HepG2 (cell line): Measurements from ENCODE around the gene PIP4K2C. TPM values are rescaled to one million over a fixed set of nuclear protein-coding genes. Genes with fewer than 3 reads are reported as not detected.

Experiments used
- ATAC-seq: fragments of 200-7000 bp; cut with Tn5 transposase; 3 replicates; pipeline ENCODE4 v1.9.1; 2020; ENCODE audit warnings: mild to moderate bottlenecking, moderate library complexity
- BruUV-seq: library from RNA; stranded (reverse); fragments of 400-500 nt; replicated peaks from 2 replicates; lab custom pipeline; 2021; lab: Mats Ljungman, UMichigan
- CTCF ChIA-PET: fragments of 300-600 bp; formaldehyde crosslinking; extraction: SDS; loops from one replicate; lab custom pipeline; 2021; ENCODE audit warnings: low total read pairs, inconsistent platforms, low intra/inter-chr PET ratio; lab: Yijun Ruan, JAX
- POLR2A ChIA-PET: fragments of 350-600 bp; sonication (Branson Sonifier 250); formaldehyde crosslinking; loops from one replicate; lab custom pipeline; 2020; ENCODE audit warnings: antibody characterized with exemption, inconsistent platforms; lab: Yijun Ruan, JAX
- DNase-seq: peaks from one replicate; pipeline ENCODE4 v3.0.0-alpha.2; 2015; ENCODE audit warnings: low spot score
- FAIRE-seq: peaks from 3 replicates; lab custom pipeline; 2011; peaks lifted over from hg19 to GRCh38; lab: Jason Lieb, UNC
- H2AFZ ChIP-seq: one replicate; pipeline ENCODE4 v1.6.1; 2011; ENCODE audit warnings: low read length, inconsistent platforms
- H3K27ac ChIP-seq: fragments of 300-600 bp; 3 replicates; pipeline ENCODE4 v1.8.0; 2011; ENCODE audit warnings: mixed run types, mild to moderate bottlenecking, mixed read lengths, low read length, inconsistent platforms; ENCODE audit not compliant: insufficient read depth; ENCODE audit errors: extremely low read length
- H3K27me3 ChIP-seq, 2 experiments: fragments of 200-600 bp in 1 of 2; 2 replicates in 1 of 2; 3 replicates in 1 of 2; pipeline versions ENCODE4 v1.6.0 to v1.8.0; 2011; ENCODE audit warnings: low read length in 2 of 2, mild to moderate bottlenecking in 2 of 2, moderate library complexity in 2 of 2, inconsistent platforms in 1 of 2; ENCODE audit not compliant: insufficient read depth in 2 of 2, control insufficient read depth in 1 of 2
- H3K36me3 ChIP-seq, 2 experiments: fragments of 200-600 bp in 1 of 2; replicated peaks in 1 of 2; 2 replicates in 1 of 2; 3 replicates in 1 of 2; pipeline versions ENCODE4 v1.5.1 to v1.8.0; 2011; ENCODE audit warnings: low read length in 2 of 2, inconsistent platforms in 1 of 2; ENCODE audit not compliant: insufficient read depth in 2 of 2, control insufficient read depth in 1 of 2
- H3K4me1 ChIP-seq: 2 replicates; pipeline ENCODE4 v1.5.1; 2012; ENCODE audit warnings: low read length, inconsistent platforms; ENCODE audit not compliant: insufficient read depth
- H3K4me2 ChIP-seq: 2 replicates; pipeline ENCODE4 v1.6.0; 2011; ENCODE audit warnings: low read depth, low read length, inconsistent platforms
- H3K4me3 ChIP-seq, 3 experiments: fragments of 200-600 bp in 1 of 3; sonication (generic), shearing (Covaris generic) in 1 of 3; replicated peaks in 1 of 3; 2 replicates each; pipeline ENCODE4 v1.5.1; 2011 to 2016; ENCODE audit warnings: low read length in 3 of 3, inconsistent platforms in 2 of 3, low read depth in 2 of 3, mild to moderate bottlenecking in 2 of 3, control low read depth in 1 of 3, mixed read lengths in 1 of 3; ENCODE audit not compliant: insufficient read depth in 1 of 3
- H3K79me2 ChIP-seq: one replicate; pipeline ENCODE4 v1.6.1; 2011; ENCODE audit warnings: low read length, inconsistent platforms; ENCODE audit not compliant: insufficient read depth
- H3K9ac ChIP-seq: 2 replicates; pipeline ENCODE4 v1.6.0; 2011; ENCODE audit warnings: mild to moderate bottlenecking, low read depth, low read length, inconsistent platforms; ENCODE audit not compliant: insufficient read depth
- H3K9me3 ChIP-seq: 2 replicates; pipeline ENCODE4 v1.5.1; 2012; ENCODE audit warnings: mild to moderate bottlenecking, low read length
- H4K20me1 ChIP-seq: 2 replicates; pipeline ENCODE4 v1.6.0; 2011; ENCODE audit warnings: inconsistent platforms, mild to moderate bottlenecking, low read length, moderate library complexity; ENCODE audit not compliant: insufficient read depth
- ATAD3A ChIP-seq: sonication (generic); formaldehyde crosslinking; IDR thresholded peaks from 2 replicates; pipeline ENCODE4 v1.4.0; 2020; ENCODE audit warnings: missing genetic modification reagents
- EED ChIP-seq: sonication (generic); formaldehyde crosslinking; IDR thresholded peaks from 2 replicates; pipeline ENCODE4 v1.5.0; 2020; ENCODE audit warnings: mild to moderate bottlenecking, missing genetic modification reagents
- GATAD1 ChIP-seq: IDR thresholded peaks from 2 replicates; pipeline ENCODE4 v1.6.1; 2016; ENCODE audit warnings: missing genetic modification reagents, missing compliant biosample characterization
- JDP2 ChIP-seq: sonication (generic); formaldehyde crosslinking; IDR thresholded peaks from 2 replicates; pipeline ENCODE4 v1.8.1; 2022; ENCODE audit warnings: missing genetic modification reagents, borderline replicate concordance
- NCOA5 ChIP-seq: sonication (generic); formaldehyde crosslinking; IDR thresholded peaks from 2 replicates; pipeline ENCODE4 v1.4.0; 2020; ENCODE audit warnings: missing genetic modification reagents
- ZEB1 ChIP-seq: IDR thresholded peaks from 2 replicates; pipeline ENCODE4 v1.6.1; 2012; ENCODE audit warnings: mild to moderate bottlenecking, low read depth, inconsistent platforms; ENCODE audit not compliant: insufficient replicate concordance
- ZNF17 ChIP-seq: sonication (generic); formaldehyde crosslinking; IDR thresholded peaks from 2 replicates; pipeline ENCODE4 v1.5.0; 2020; ENCODE audit warnings: mild to moderate bottlenecking, missing genetic modification reagents
- ZNF354B ChIP-seq: sonication (generic); formaldehyde crosslinking; IDR thresholded peaks from 2 replicates; pipeline ENCODE4 v1.8.0; 2022; ENCODE audit warnings: mild to moderate bottlenecking, missing genetic modification reagents
- WGBS: methylation state at CpG from one replicate; pipeline ENCODE4 v1.1.6; 2017; ENCODE audit warnings: low lambda C conversion rate; 5-methylcytosine and 5-hydroxymethylcytosine counted together
- in situ Hi-C: cut with HindIII; loops from 2 replicates; pipeline ENCODE4 v1.10.0; 2017; ENCODE audit warnings: low pct_unique_long_range_greater_than_20kb; ENCODE audit not compliant: extremely low pct_ligation_motif_present
- intact Hi-C: fragments of 100-400 bp; cut with micrococcal nuclease; formaldehyde crosslinking; loops from one replicate; pipeline ENCODE4 v1.10.0; 2022; ENCODE audit not compliant: unreplicated experiment
- polyA plus RNA-seq, 8 experiments: library from polyadenylated mRNA; depleted of rRNA in 3 of 8; stranded (reverse) in 7 of 8; unstranded in 1 of 8; fragments of >200 nt; fragmentation: Illumina TruSeq in 4 of 8; extraction: Trizol in 4 of 8; gene quantifications; 2 replicates each; pipeline versions ENCODE4 v1.2.1 to v1.2.3, GENCODE V29; 2011 to 2016; ENCODE audit warnings: low read depth in 4 of 8, missing spikeins in 1 of 8, mixed read lengths in 1 of 8; ENCODE audit not compliant: insufficient read depth in 1 of 8
- total RNA-seq, 5 experiments: library from RNA; depleted of rRNA; stranded (reverse); fragments of >200 nt; fragmentation: Illumina TruSeq; extraction: Trizol; gene quantifications; 2 replicates each; pipeline ENCODE4 v1.2.3, GENCODE V29; 2016; ENCODE audit warnings: low read depth in 1 of 5
- TF ChIP-seq, protein P1 (sequence below): IDR thresholded peaks from 2 replicates; pipeline ENCODE4 v1.6.1; 2016; ENCODE audit warnings: missing compliant biosample characterization, missing genetic modification reagents, borderline replicate concordance
- TF ChIP-seq, protein P2 (sequence below): sonication (generic); formaldehyde crosslinking; IDR thresholded peaks from 2 replicates; pipeline ENCODE4 v1.5.1; 2020; ENCODE audit warnings: mild to moderate bottlenecking, missing genetic modification reagents
- TF ChIP-seq, protein P3 (sequence below): sonication (generic); formaldehyde crosslinking; IDR thresholded peaks from 2 replicates; pipeline ENCODE4 v1.9.0; 2021; ENCODE audit warnings: missing genetic modification reagents, borderline replicate concordance
- TF ChIP-seq, protein P4 (sequence below): IDR thresholded peaks from 2 replicates; pipeline ENCODE4 v1.6.1; 2016; ENCODE audit warnings: mild to moderate bottlenecking, missing biosample characterization, missing genetic modification reagents

PIP4K2C gene
- total and polyA plus RNA-seq, 2 of the 13 experiments (the other 11 are each of a cell fraction or from before 2014, with no cell fraction given) = 23.3 to 26.4 TPM

DNA sequence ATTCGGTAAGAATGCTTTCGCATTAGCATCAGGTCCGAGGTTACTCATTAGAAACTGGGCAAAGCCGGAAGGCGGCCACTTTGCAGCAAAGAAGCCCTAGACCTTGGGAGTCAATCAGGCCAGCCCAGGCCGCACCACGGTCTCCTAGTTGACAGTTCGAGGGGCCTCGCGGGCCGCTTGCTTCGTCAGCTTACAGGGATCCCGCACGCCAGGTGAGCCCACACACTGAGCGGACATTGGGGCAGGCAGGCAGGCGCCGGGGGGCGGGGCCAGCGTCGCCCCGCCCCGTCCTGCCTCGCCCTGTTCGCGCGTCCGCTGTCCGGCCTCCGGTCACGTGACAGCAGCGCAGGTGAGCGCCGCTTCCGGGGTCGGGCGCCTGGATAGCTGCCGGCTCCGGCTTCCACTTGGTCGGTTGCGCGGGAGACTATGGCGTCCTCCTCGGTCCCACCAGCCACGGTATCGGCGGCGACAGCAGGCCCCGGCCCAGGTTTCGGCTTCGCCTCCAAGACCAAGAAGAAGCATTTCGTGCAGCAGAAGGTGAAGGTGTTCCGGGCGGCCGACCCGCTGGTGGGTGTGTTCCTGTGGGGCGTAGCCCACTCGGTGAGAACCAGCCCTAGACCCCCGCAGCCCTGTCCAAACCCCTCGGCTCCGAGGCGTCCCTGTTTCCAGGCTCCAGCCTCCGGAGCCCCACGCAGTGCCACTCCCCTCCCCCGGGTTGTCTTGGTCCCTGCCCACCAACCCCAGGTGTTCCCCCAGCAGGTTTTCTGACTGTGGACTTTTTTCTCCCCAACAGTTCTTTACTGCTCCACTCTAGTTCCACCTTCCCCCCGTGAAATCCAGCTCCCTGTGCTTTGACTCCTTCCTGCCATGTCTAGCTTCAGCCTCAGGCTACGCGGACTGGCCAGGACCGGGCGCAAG lies at the start of gene PIP4K2C (continued):
- TF ChIP-seq, protein P1, sequence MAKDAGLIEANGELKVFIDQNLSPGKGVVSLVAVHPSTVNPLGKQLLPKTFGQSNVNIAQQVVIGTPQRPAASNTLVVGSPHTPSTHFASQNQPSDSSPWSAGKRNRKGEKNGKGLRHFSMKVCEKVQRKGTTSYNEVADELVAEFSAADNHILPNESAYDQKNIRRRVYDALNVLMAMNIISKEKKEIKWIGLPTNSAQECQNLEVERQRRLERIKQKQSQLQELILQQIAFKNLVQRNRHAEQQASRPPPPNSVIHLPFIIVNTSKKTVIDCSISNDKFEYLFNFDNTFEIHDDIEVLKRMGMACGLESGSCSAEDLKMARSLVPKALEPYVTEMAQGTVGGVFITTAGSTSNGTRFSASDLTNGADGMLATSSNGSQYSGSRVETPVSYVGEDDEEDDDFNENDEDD (CRISPR knock-in tag) = peak; percentile 65
- TF ChIP-seq, all 625 proteins: peak for 162

DNA sequence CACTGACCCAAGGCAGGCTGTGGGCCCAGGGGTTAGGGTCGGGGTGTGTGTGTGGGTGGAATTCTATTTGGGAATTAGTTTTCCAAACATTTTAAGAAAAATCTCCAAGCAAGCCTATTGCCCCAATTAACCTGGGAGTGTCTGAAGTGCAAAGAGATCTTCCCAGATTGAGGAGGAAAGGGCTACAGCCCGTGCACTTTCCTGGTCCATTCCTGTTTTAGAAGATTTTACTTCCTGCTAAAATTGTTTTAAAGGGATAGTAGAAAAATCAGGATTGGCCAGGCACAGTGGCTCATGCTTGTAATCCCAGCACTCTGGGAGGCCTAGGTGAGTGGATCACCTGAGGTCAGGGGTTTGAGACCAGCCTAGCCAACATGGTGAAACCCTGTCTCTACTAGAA lies 49.3 kb upstream of the PIP4K2C start:
- POLR2A ChIA-PET = interaction anchor here (1.1 kb wide), 1 partner anchor 21 kb away, joined by 3 read pairs; the partner anchor contains the start of gene DDIT3
- Histone ChIP-seq H2AFZ (no peak overlapping the region), H3K9ac (no peak overlapping the region), H3K9me3 (no peaks in the 10 kb centered on the region), H3K27me3 (peaks cover 0 to 3% of the 10 kb centered on the region in 2 experiments; a peak in 1 of 5 replicates), H4K20me1 (no peaks in the 10 kb centered on the region), H3K4me2 (no peak overlapping the region), H3K4me3 (no peak overlapping the region), H3K36me3 (peaks cover 2 to 12% of the 10 kb centered on the region in 2 experiments; a peak in 3 of 5 replicates), H3K27ac (no peak overlapping the region), H3K79me2 (peaks cover 20% of the 10 kb centered on the region), H3K4me1 (peaks cover 18% of the 10 kb centered on the region)
- BruUV-seq = no TSS peak
- DNase-seq (no peak), FAIRE-seq (no peak), ATAC-seq (no peak)
- intact Hi-C loops = no loop called here
- in situ Hi-C loops = no loop called here
- 97% methylated on average over 2 of the region's 2 CpGs for WGBS
- CTCF ChIA-PET = no interaction called here
- TF ChIP-seq, protein P2, sequence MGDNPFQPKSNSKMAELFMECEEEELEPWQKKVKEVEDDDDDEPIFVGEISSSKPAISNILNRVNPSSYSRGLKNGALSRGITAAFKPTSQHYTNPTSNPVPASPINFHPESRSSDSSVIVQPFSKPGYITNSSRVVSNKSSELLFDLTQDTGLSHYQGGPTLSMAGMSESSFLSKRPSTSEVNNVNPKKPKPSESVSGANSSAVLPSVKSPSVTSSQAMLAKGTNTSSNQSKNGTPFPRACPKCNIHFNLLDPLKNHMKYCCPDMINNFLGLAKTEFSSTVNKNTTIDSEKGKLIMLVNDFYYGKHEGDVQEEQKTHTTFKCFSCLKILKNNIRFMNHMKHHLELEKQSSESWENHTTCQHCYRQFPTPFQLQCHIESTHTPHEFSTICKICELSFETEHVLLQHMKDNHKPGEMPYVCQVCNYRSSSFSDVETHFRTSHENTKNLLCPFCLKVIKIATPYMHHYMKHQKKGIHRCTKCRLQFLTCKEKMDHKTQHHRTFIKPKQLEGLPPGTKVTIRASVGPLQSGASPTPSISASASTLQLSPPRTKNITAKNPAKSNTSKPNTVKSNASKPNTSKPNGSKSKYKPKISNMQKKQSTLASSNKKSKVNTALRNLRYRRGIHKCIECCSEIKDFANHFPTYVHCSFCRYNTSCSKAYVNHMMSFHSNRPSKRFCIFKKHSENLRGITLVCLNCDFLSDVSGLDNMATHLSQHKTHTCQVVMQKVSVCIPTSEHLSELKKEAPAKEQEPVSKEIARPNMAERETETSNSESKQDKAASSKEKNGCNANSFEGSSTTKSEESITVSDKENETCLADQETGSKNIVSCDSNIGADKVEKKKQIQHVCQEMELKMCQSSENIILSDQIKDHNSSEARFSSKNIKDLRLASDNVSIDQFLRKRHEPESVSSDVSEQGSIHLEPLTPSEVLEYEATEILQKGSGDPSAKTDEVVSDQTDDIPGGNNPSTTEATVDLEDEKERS (CRISPR knock-in tag) = no peak
- TF ChIP-seq ZNF17 (CRISPR knock-in tag) (no peak), ATAD3A (CRISPR knock-in tag) (no peak), JDP2 (CRISPR knock-in tag) (no peak), EED (CRISPR knock-in tag) (no peak), GATAD1 (CRISPR knock-in tag) (no peak), NCOA5 (no peak), ZEB1 (no peak), ZNF354B (no peak)
- TF ChIP-seq, protein P3, sequence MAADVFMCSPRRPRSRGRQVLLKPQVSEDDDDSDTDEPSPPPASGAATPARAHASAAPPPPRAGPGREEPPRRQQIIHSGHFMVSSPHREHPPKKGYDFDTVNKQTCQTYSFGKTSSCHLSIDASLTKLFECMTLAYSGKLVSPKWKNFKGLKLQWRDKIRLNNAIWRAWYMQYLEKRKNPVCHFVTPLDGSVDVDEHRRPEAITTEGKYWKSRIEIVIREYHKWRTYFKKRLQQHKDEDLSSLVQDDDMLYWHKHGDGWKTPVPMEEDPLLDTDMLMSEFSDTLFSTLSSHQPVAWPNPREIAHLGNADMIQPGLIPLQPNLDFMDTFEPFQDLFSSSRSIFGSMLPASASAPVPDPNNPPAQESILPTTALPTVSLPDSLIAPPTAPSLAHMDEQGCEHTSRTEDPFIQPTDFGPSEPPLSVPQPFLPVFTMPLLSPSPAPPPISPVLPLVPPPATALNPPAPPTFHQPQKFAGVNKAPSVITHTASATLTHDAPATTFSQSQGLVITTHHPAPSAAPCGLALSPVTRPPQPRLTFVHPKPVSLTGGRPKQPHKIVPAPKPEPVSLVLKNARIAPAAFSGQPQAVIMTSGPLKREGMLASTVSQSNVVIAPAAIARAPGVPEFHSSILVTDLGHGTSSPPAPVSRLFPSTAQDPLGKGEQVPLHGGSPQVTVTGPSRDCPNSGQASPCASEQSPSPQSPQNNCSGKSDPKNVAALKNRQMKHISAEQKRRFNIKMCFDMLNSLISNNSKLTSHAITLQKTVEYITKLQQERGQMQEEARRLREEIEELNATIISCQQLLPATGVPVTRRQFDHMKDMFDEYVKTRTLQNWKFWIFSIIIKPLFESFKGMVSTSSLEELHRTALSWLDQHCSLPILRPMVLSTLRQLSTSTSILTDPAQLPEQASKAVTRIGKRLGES (CRISPR knock-in tag) = no peak
- TF ChIP-seq, protein P4, sequence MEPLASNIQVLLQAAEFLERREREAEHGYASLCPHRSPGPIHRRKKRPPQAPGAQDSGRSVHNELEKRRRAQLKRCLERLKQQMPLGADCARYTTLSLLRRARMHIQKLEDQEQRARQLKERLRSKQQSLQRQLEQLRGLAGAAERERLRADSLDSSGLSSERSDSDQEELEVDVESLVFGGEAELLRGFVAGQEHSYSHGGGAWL (CRISPR knock-in tag) = no peak
